PC-3 (cell line): ENCODE data around the gene NRAS. TPM values are rescaled to one million over a fixed set of nuclear protein-coding genes. Genes with fewer than 3 reads are reported as not detected.

ENCODE experiments used
- ATAC-seq: fragments of 200-7000 bp; cut with Tn5 transposase; 2 replicates; pipeline ENCODE4 v1.9.1; 2020; ENCODE audit warnings: mild to moderate bottlenecking, moderate library complexity
- Bru-seq: library from RNA; stranded (reverse); fragments of 400-500 nt; gene quantifications from one replicate; lab custom pipeline; 2021; lab: Mats Ljungman, UMichigan
- BruChase-seq, 2 experiments: library from RNA; stranded (reverse); fragments of 400-500 nt; gene quantifications; one replicate each; lab custom pipeline; 2021; lab: Mats Ljungman, UMichigan
- BruUV-seq: library from RNA; stranded (reverse); fragments of 400-500 nt; replicated peaks from 2 replicates; lab custom pipeline; 2021; lab: Mats Ljungman, UMichigan
- CTCF ChIA-PET: fragments of 300-600 bp; sonication (Branson Sonifier 250); formaldehyde crosslinking; loops from one replicate; lab custom pipeline; 2022; ENCODE audit warnings: antibody characterized with exemption; lab: Charles Lee
- POLR2A ChIA-PET: fragments of 300-600 bp; sonication (Branson Sonifier 250); formaldehyde crosslinking; loops from one replicate; lab custom pipeline; 2022; ENCODE audit warnings: antibody characterized with exemption; ENCODE audit not compliant: unreplicated experiment; lab: Charles Lee
- DNase-seq: peaks from one replicate; pipeline ENCODE4 v3.0.0-alpha.2; 2015
- H2AFZ ChIP-seq: fragments of 300-600 bp; sonication (generic); 2 replicates; pipeline ENCODE4 v1.6.0; 2016; ENCODE audit warnings: antibody characterized with exemption, low read length
- H3F3A ChIP-seq: fragments of 300-600 bp; sonication (generic); one replicate; pipeline ENCODE4 v1.6.0; 2017; ENCODE audit warnings: antibody characterized with exemption, low read length, control low read depth, mild to moderate bottlenecking; ENCODE audit not compliant: unreplicated experiment
- H3K27ac ChIP-seq: fragments of 300-600 bp; sonication (generic); 2 replicates; pipeline ENCODE4 v1.5.1; 2016; ENCODE audit warnings: mild to moderate bottlenecking, low read length
- H3K27me3 ChIP-seq: fragments of 300-600 bp; sonication (generic); 2 replicates; pipeline ENCODE4 v1.6.1; 2016; ENCODE audit warnings: low read length, mixed read lengths
- H3K36me3 ChIP-seq: fragments of 300-600 bp; sonication (generic); 2 replicates; pipeline ENCODE4 v1.6.1; 2016; ENCODE audit warnings: low read depth, mixed run types, low read length, mixed read lengths
- H3K4me1 ChIP-seq: fragments of 300-600 bp; sonication (generic); 2 replicates; pipeline ENCODE4 v1.5.1; 2016; ENCODE audit warnings: low read length; ENCODE audit not compliant: insufficient read depth
- H3K4me2 ChIP-seq: fragments of 300-600 bp; sonication (generic); 2 replicates; pipeline ENCODE4 v1.6.0; 2016; ENCODE audit warnings: low read length
- H3K4me3 ChIP-seq: fragments of 300-600 bp; sonication (generic); 2 replicates; pipeline ENCODE4 v1.5.1; 2016; ENCODE audit warnings: mild to moderate bottlenecking, low read length, mixed read lengths
- H3K79me2 ChIP-seq: fragments of 300-600 bp; sonication (generic); 2 replicates; pipeline ENCODE4 v1.6.1; 2017; ENCODE audit warnings: low read length, mixed read lengths
- H3K9ac ChIP-seq: fragments of 300-600 bp; sonication (generic); 2 replicates; pipeline ENCODE4 v1.6.0; 2016; ENCODE audit warnings: mild to moderate bottlenecking, low read length
- H3K9me2 ChIP-seq: fragments of 300-600 bp; sonication (generic); replicated peaks from 2 replicates; pipeline ENCODE4 v1.6.1; 2016; ENCODE audit warnings: mixed run types, low read length, mixed read lengths
- H3K9me3 ChIP-seq: fragments of 300-600 bp; sonication (generic); 2 replicates; pipeline ENCODE4 v1.6.1; 2016; ENCODE audit warnings: low read length, mixed read lengths
- H4K20me1 ChIP-seq: fragments of 300-600 bp; sonication (generic); 2 replicates; pipeline ENCODE4 v1.6.1; 2016; ENCODE audit warnings: low read length, mixed read lengths
- CTCF ChIP-seq: fragments of 300-600 bp; sonication (generic); conservative IDR thresholded peaks from 2 replicates; pipeline ENCODE4 v1.5.1; 2017; ENCODE audit warnings: antibody characterized with exemption, low read depth, mild to moderate bottlenecking, low read length
- EZH2 ChIP-seq: fragments of 300-600 bp; sonication (generic); IDR thresholded peaks from one replicate; pipeline ENCODE4 v1.6.1; 2017; ENCODE audit warnings: antibody characterized with exemption, mild to moderate bottlenecking, low read length; ENCODE audit not compliant: unreplicated experiment
- EZH2phosphoT487 ChIP-seq: fragments of 300-600 bp; sonication (generic); IDR thresholded peaks from 2 replicates; pipeline ENCODE4 v1.6.1; 2018; ENCODE audit warnings: mild to moderate bottlenecking, antibody characterized with exemption, low read length, borderline replicate concordance
- intact Hi-C: fragments of 100-400 bp; cut with micrococcal nuclease; formaldehyde crosslinking; loops from 2 replicates; pipeline ENCODE4 v1.9.0; 2023
- long read RNA-seq: library from polyadenylated mRNA; unstranded; transcript quantifications from one replicate; pipeline ENCODE4 v2.0.0, GENCODE V29; 2021; ENCODE audit not compliant: unreplicated experiment
- total RNA-seq: library from RNA; depleted of rRNA; stranded (reverse); fragments of >200 nt; gene quantifications from 2 replicates; pipeline ENCODE4 v1.2.3, GENCODE V29; 2014; rRNA removed

NRAS gene
- total RNA-seq (12.6 and 15.1 TPM in 2 replicates), Bru-seq, nascent RNA (percentile 87 among the genes with signal in this experiment), BruChase-seq, experiment 1, labeled RNA remaining after a 6-hour chase (percentile 96 among the genes with signal in this experiment), BruChase-seq, experiment 2, labeled RNA remaining after a 2-hour chase (percentile 93 among the genes with signal in this experiment)
- long read RNA-seq, full-length matches to known transcripts, result 14 of 17 reads
- long read RNA-seq, partial matches to known transcripts, result 0 of 17 reads
- long read RNA-seq, other reads (novel, unspliced or antisense), result 3 of 17 reads

- ATAC-seq (peak; percentile 73), DNase-seq (peak; percentile 65)
- 0 out of 2 replicates have a peak, but pooled peaks cover 4% of the 10 kb centered on the region for H4K20me1 ChIP-seq
- no peaks in the 10 kb centered on the region for H3F3A ChIP-seq
- H2AFZ ChIP-seq, result no peak within 1 kb of the TSS
- TSS peak; percentile 56 for BruUV-seq
- no peaks in the 10 kb centered on the region for H3K27me3 ChIP-seq
- H3K4me1 ChIP-seq, result peaks cover 26% of the 10 kb centered on the region
- H3K36me3 ChIP-seq, result peaks cover 82% of the 10 kb centered on the region
- TF ChIP-seq CTCF (no peak), EZH2 (no peak), EZH2phosphoT487 (no peak)
- POLR2A ChIA-PET, result interaction anchor here (0.7 kb wide), 1 partner anchor 14 kb away, joined by 8 read pairs; no protein-coding TSS in a partner anchor
- CTCF ChIA-PET, result no interaction called here
- no peaks in the 10 kb centered on the region for H3K9me2 ChIP-seq
- intact Hi-C loops, result no loop called here
- peak within 1 kb of the TSS; percentile 70 for H3K4me2 ChIP-seq
- no peaks in the 10 kb centered on the region for H3K9me3 ChIP-seq
- peak within 1 kb of the TSS; percentile 56 for H3K27ac ChIP-seq
- H3K4me3 ChIP-seq, result peak within 1 kb of the TSS; percentile 68
- H3K9ac ChIP-seq, result peak within 1 kb of the TSS; percentile 86
- H3K79me2 ChIP-seq, result peaks cover 15% of the 10 kb centered on the region
Measured at GRCh38 chr1:114716304-114717170, at the start of gene NRAS. Gene NRAS, minus strand, starts transcription at chr1:114716771. Its CDS starts 611 bp downstream, at chr1:114716160.

- H2AFZ ChIP-seq, result no peak overlapping the region
- intact Hi-C loops, result no loop called here
- ChIA-PET CTCF (no interaction called here), POLR2A (no interaction called here)
- H3K4me3 ChIP-seq, result no peak overlapping the region
- BruUV-seq, result no TSS peak
- no peaks in the 10 kb centered on the region for H4K20me1 ChIP-seq
- H3K9me2 ChIP-seq, result no peaks in the 10 kb centered on the region
- DNase-seq (no peak), ATAC-seq (no peak)
- H3K79me2 ChIP-seq, result no peaks in the 10 kb centered on the region
- no peak overlapping the region for H3K27ac ChIP-seq
- H3K4me2 ChIP-seq, result no peak overlapping the region
- no peak for TF ChIP-seq CTCF
- H3K4me1 ChIP-seq, result no peaks in the 10 kb centered on the region
- no peaks in the 10 kb centered on the region for H3K27me3 ChIP-seq
- no peak overlapping the region for H3K9ac ChIP-seq
- H3K36me3 ChIP-seq, result 0 out of 2 replicates have a peak, but pooled peaks cover 3% of the 10 kb centered on the region
- no peaks in the 10 kb centered on the region for H3K9me3 ChIP-seq
- no peaks in the 10 kb centered on the region for H3F3A ChIP-seq
Measured at GRCh38 chr1:114764689-114765088, 48.1 kb upstream of the NRAS start.
